Activated naive CD8-positive, alpha-beta T cell treated with anti-CD3 and anti-CD28 coated beads, Interleukin-2, amount 50 U/mL, for 16 hours (primary cell): ENCODE data around the gene CAST.

Experiments used
- DNase-seq: peaks from one replicate; pipeline ENCODE4 v3.0.0-alpha.2; 2020; ENCODE audit warnings: low read depth, low spot score

Gene CAST

GRCh38 chr5:96745025-96745424 is 82.8 kb downstream of the CAST start:
- no peak for DNase-seq

GRCh38 chr5:96745844-96746531 is 83.8 kb downstream of the CAST start:
- no peak for DNase-seq

- no peak for DNase-seq
Measured at GRCh38 chr5:96747720-96748119, 85.5 kb downstream of the CAST start.

GRCh38 chr5:96750110-96750822 is 88.1 kb downstream of the CAST start:
- no peak for DNase-seq

- DNase-seq = no peak
Measured at GRCh38 chr5:96751203-96752169, 89.3 kb downstream of the CAST start.

GRCh38 chr5:96752341-96753016 is 90.3 kb downstream of the CAST start:
- no peak for DNase-seq

- no peak for DNase-seq
Measured at GRCh38 chr5:96753017-96753397, 90.8 kb downstream of the CAST start.

GRCh38 chr5:96753848-96754247 is 91.7 kb downstream of the CAST start:
- DNase-seq = no peak

- DNase-seq = no peak
Measured at GRCh38 chr5:96755851-96756250, 93.7 kb downstream of the CAST start.

GRCh38 chr5:96756985-96757384 is 94.8 kb downstream of the CAST start:
- DNase-seq = no peak

GRCh38 chr5:96758621-96759020 is 96.4 kb downstream of the CAST start:
- no peak for DNase-seq

GRCh38 chr5:96761618-96762017 is 99.4 kb downstream of the CAST start:
- no peak for DNase-seq

GRCh38 chr5:96763026-96763425 is 100.8 kb downstream of the CAST start:
- no peak for DNase-seq

GRCh38 chr5:96765043-96765442 is 102.9 kb downstream of the CAST start:
- DNase-seq = no peak

GRCh38 chr5:96768708-96769251 is 106.6 kb downstream of the CAST start:
- no peak for DNase-seq

- no peak for DNase-seq
Measured at GRCh38 chr5:96771395-96771794, 109.2 kb downstream of the CAST start.

- DNase-seq = no peak
Measured at GRCh38 chr5:96772111-96772510, 109.9 kb downstream of the CAST start.

- no peak for DNase-seq
Measured at GRCh38 chr5:96772542-96772941, 110.4 kb downstream of the CAST start.

- DNase-seq = no peak
Measured at GRCh38 chr5:96775050-96775449, 112.9 kb downstream of the CAST start.

- no peak for DNase-seq
Measured at GRCh38 chr5:96775689-96776088, 113.5 kb downstream of the CAST start.

GRCh38 chr5:96776621-96777020 is 114.4 kb downstream of the CAST start:
- no peak for DNase-seq
